Neural progenitor cell (in vitro differentiated cells): ENCODE results near the gene PANK4. TPM values are rescaled to one million over a fixed set of nuclear protein-coding genes. Genes with fewer than 3 reads are reported as not detected.
A peak's percentile ranks its signal among the peaks of the same experiment; 100 is the strongest.

Experiments
- DNase-seq: peaks from one replicate; pipeline ENCODE4 v3.0.0-alpha.2; 2016; ENCODE audit warnings: low spot score
- H2AFZ ChIP-seq: fragments of 200-600 bp; sonication (generic); replicated peaks from 2 replicates; pipeline ENCODE4 v1.6.1; 2016; ENCODE audit warnings: antibody characterized with exemption
- H3F3A ChIP-seq: fragments of 200-600 bp; sonication (generic); 2 replicates; pipeline ENCODE4 v1.6.1; 2016; ENCODE audit warnings: antibody characterized with exemption, low read depth
- H3K27ac ChIP-seq: fragments of 200-600 bp; sonication (generic); 2 replicates; pipeline ENCODE4 v1.5.1; 2016; ENCODE audit warnings: mild to moderate bottlenecking
- H3K27me3 ChIP-seq: fragments of 200-600 bp; sonication (generic); 2 replicates; pipeline ENCODE4 v1.6.1; 2016; ENCODE audit warnings: mild to moderate bottlenecking, moderate library complexity
- H3K36me3 ChIP-seq: fragments of 200-600 bp; sonication (generic); 2 replicates; pipeline ENCODE4 v1.5.1; 2016
- H3K4me1 ChIP-seq: fragments of 200-600 bp; sonication (generic); 2 replicates; pipeline ENCODE4 v1.6.1; 2016; ENCODE audit warnings: mixed run types
- H3K4me2 ChIP-seq: fragments of 200-600 bp; sonication (generic); 2 replicates; pipeline ENCODE4 v1.6.1; 2016
- H3K4me3 ChIP-seq: fragments of 200-600 bp; sonication (generic); 2 replicates; pipeline ENCODE4 v1.5.1; 2016
- H3K79me2 ChIP-seq: fragments of 200-600 bp; sonication (generic); 2 replicates; pipeline ENCODE4 v1.6.1; 2016; ENCODE audit warnings: low read depth
- H3K9ac ChIP-seq: fragments of 200-600 bp; sonication (generic); 2 replicates; pipeline ENCODE4 v1.6.1; 2016
- H3K9me3 ChIP-seq: fragments of 200-600 bp; sonication (generic); 2 replicates; pipeline ENCODE4 v1.5.1; 2016; ENCODE audit warnings: low read depth
- H4K20me1 ChIP-seq: fragments of 200-600 bp; sonication (generic); 2 replicates; pipeline ENCODE4 v1.6.1; 2016; ENCODE audit warnings: low read depth
- H3K27ac Mint-ChIP-seq: 3 replicates; pipeline ENCODE4 v1.8.0; 2021; ENCODE audit warnings: mixed read lengths
- H3K27me3 Mint-ChIP-seq: 2 replicates; pipeline ENCODE4 v1.8.0; 2022; ENCODE audit warnings: low read depth, mild to moderate bottlenecking, inconsistent platforms, moderate library complexity, mixed read lengths; ENCODE audit not compliant: insufficient read depth
- H3K36me3 Mint-ChIP-seq: 3 replicates; pipeline ENCODE4 v1.8.0; 2021; ENCODE audit warnings: mixed read lengths
- H3K4me1 Mint-ChIP-seq: 3 replicates; pipeline ENCODE4 v1.8.0; 2021; ENCODE audit warnings: mixed read lengths
- H3K4me3 Mint-ChIP-seq: 3 replicates; pipeline ENCODE4 v1.8.0; 2021; ENCODE audit warnings: mild to moderate bottlenecking, moderate library complexity, mixed read lengths
- H3K9me3 Mint-ChIP-seq: 3 replicates; pipeline ENCODE4 v1.8.0; 2020; ENCODE audit warnings: mixed read lengths
- EZH2 ChIP-seq: fragments of 200-600 bp; sonication (generic); IDR thresholded peaks from 2 replicates; pipeline ENCODE4 v1.6.1; 2017; ENCODE audit warnings: antibody characterized with exemption, mild to moderate bottlenecking, moderate library complexity
- EZH2phosphoT487 ChIP-seq: fragments of 200-600 bp; sonication (generic); IDR thresholded peaks from 2 replicates; pipeline ENCODE4 v1.6.1; 2017; ENCODE audit warnings: antibody characterized with exemption
- total RNA-seq: library from RNA; depleted of rRNA; stranded (reverse); fragments of >200 nt; gene quantifications from 2 replicates; pipeline ENCODE4 v1.2.3, GENCODE V29; 2015; ENCODE audit warnings: low replicate concordance
- TF ChIP-seq, protein P1 (sequence below): fragments of 200-600 bp; sonication (generic); IDR thresholded peaks from 2 replicates; pipeline ENCODE4 v1.5.1; 2017; ENCODE audit warnings: antibody characterized with exemption, mild to moderate bottlenecking

The PANK4 gene
- total RNA-seq, 1 donor from 2014 or later, result 30.6 TPM

DNA sequence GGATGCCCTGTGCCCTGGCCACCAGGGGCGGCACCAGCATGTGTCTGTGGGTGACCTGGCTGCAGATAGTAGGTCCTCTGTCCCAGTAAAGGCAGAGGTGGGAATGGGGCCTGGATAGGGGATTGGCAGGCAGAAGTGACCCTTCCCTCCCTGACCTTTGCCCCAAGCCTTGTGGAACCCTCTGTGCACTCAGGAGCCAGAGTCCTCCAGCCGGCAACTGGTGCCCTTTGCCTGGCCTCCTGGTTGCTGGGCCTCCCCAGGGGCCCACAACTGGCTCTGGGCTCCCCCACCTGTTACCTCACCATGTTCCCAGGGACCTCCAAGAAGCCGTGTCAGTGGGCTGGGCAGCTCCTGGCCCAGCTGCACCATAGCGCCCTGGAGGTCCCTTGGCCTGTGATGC lies 40.4 kb downstream of the PANK4 start:
- no peaks in the 10 kb centered on the region for H4K20me1 ChIP-seq
- no peak overlapping the region for H3K27ac ChIP-seq
- no peaks in the 10 kb centered on the region for H3K79me2 ChIP-seq
- Mint-ChIP-seq H3K27me3 (peaks cover 6% of the 10 kb centered on the region), H3K9me3 (peaks cover 18% of the 10 kb centered on the region), H3K4me1 (no peaks in the 10 kb centered on the region), H3K27ac (no peak overlapping the region), H3K36me3 (no peaks in the 10 kb centered on the region), H3K4me3 (no peak overlapping the region)
- no peaks in the 10 kb centered on the region for H3K9me3 ChIP-seq
- no peak overlapping the region for H2AFZ ChIP-seq
- no peak overlapping the region for H3K4me2 ChIP-seq
- H3K27me3 ChIP-seq, result no peaks in the 10 kb centered on the region
- DNase-seq, result no peak
- no peak overlapping the region for H3K9ac ChIP-seq
- no peaks in the 10 kb centered on the region for H3K36me3 ChIP-seq
- TF ChIP-seq, protein P1, sequence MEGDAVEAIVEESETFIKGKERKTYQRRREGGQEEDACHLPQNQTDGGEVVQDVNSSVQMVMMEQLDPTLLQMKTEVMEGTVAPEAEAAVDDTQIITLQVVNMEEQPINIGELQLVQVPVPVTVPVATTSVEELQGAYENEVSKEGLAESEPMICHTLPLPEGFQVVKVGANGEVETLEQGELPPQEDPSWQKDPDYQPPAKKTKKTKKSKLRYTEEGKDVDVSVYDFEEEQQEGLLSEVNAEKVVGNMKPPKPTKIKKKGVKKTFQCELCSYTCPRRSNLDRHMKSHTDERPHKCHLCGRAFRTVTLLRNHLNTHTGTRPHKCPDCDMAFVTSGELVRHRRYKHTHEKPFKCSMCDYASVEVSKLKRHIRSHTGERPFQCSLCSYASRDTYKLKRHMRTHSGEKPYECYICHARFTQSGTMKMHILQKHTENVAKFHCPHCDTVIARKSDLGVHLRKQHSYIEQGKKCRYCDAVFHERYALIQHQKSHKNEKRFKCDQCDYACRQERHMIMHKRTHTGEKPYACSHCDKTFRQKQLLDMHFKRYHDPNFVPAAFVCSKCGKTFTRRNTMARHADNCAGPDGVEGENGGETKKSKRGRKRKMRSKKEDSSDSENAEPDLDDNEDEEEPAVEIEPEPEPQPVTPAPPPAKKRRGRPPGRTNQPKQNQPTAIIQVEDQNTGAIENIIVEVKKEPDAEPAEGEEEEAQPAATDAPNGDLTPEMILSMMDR, result no peak
- TF ChIP-seq EZH2 (no peak), EZH2phosphoT487 (no peak)
- no peak overlapping the region for H3K4me3 ChIP-seq
- H3K4me1 ChIP-seq, result no peaks in the 10 kb centered on the region
- no peaks in the 10 kb centered on the region for H3F3A ChIP-seq

DNA sequence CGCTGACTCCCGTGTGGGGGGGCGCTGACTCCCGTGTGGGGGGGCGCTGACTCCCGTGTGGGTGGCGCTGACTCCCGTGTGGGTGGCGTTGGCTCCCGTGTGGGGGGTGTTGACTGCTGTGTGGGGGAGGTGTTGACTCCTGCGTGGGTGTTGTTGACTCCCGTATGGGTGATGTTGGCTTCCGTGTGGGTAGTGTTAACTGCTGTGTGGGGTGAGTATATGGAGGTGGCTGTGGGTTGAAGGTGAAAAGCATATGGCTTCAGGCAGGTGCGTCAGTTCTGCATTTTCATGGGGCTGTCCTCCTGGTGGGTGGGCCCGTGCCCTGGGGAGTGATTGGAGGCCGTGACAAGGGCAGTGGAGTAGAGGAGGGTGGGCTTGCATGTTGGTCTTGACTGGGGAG lies 42.4 kb downstream of the PANK4 start:
- no peaks in the 10 kb centered on the region for H3K27me3 ChIP-seq
- Mint-ChIP-seq H3K27me3 (peaks cover 6% of the 10 kb centered on the region), H3K36me3 (no peaks in the 10 kb centered on the region), H3K4me1 (no peaks in the 10 kb centered on the region), H3K9me3 (peaks cover 16% of the 10 kb centered on the region), H3K4me3 (no peak overlapping the region), H3K27ac (peak overlapping the region; percentile 46)
- H2AFZ ChIP-seq, result no peak overlapping the region
- H3K4me3 ChIP-seq, result no peak overlapping the region
- no peaks in the 10 kb centered on the region for H3F3A ChIP-seq
- no peak overlapping the region for H3K27ac ChIP-seq
- H3K79me2 ChIP-seq, result no peaks in the 10 kb centered on the region
- H3K4me2 ChIP-seq, result no peak overlapping the region
- TF ChIP-seq EZH2phosphoT487 (no peak), EZH2 (no peak)
- TF ChIP-seq, protein P1, result no peak
- no peaks in the 10 kb centered on the region for H3K4me1 ChIP-seq
- no peaks in the 10 kb centered on the region for H3K36me3 ChIP-seq
- no peaks in the 10 kb centered on the region for H3K9me3 ChIP-seq
- no peak overlapping the region for H3K9ac ChIP-seq
- H4K20me1 ChIP-seq, result no peaks in the 10 kb centered on the region
- DNase-seq, result no peak

DNA sequence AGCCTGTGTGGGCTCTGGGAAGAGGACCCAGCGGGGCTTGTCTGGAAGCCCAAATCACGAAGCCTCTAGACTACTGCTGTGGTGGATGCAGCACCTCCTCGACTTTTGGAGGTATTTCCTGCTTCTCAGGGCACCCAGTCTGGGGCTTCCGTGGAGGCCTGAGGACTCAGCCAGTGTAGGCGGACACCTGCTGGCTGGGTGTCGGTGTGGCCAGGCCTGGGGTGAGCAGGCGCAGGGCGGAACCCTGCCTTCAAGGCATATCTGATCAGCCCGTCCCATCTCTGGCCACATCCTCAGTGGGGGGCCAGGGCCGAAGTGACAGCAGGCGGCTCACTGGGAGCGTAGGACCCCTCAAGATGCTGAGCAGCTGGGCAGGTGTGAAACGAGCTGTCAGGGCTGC lies 43.4 kb downstream of the PANK4 start:
- TF ChIP-seq EZH2phosphoT487, result no peak
- TF ChIP-seq, protein P1, result no peak
- no peak for TF ChIP-seq EZH2
- Histone ChIP-seq H3K4me1 (peaks cover 2% of the 10 kb centered on the region), H3K4me3 (no peak overlapping the region), H3K9ac (no peak overlapping the region), H4K20me1 (no peaks in the 10 kb centered on the region), H3K36me3 (no peaks in the 10 kb centered on the region), H3K27ac (no peak overlapping the region), H3K79me2 (no peaks in the 10 kb centered on the region), H2AFZ (no peak overlapping the region), H3K27me3 (no peaks in the 10 kb centered on the region), H3K4me2 (no peak overlapping the region), H3F3A (no peaks in the 10 kb centered on the region), H3K9me3 (no peaks in the 10 kb centered on the region)
- no peaks in the 10 kb centered on the region for H3K4me1 Mint-ChIP-seq
- H3K36me3 Mint-ChIP-seq, result no peaks in the 10 kb centered on the region
- peaks cover 9% of the 10 kb centered on the region for H3K9me3 Mint-ChIP-seq
- DNase-seq, result no peak
- H3K4me3 Mint-ChIP-seq, result no peak overlapping the region
- H3K27me3 Mint-ChIP-seq, result peaks cover 6% of the 10 kb centered on the region
- no peak overlapping the region for H3K27ac Mint-ChIP-seq

DNA sequence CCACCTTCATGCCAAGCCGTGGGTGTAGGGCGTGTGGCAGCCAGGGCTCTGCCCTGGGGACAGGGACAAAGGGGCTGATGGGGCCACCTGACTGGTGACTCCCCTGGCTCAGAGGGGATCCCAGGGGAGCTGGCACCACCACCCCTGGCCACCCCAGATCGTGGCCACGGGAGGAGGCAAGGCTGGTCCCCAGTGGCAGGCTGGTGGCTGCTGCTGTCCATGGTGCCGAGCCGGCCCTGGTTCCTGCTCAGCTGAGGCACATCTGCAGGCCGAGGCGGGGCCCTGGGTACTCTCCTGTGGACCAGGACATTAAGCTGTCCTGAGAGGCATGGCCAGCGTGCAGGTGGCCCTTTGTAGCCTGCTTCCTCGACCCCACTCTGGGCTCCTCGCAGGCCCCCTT lies 43.8 kb downstream of the PANK4 start:
- H3K36me3 ChIP-seq, result no peaks in the 10 kb centered on the region
- DNase-seq, result peak; percentile 57
- no peak for TF ChIP-seq EZH2
- TF ChIP-seq, protein P1, result no peak
- TF ChIP-seq EZH2phosphoT487, result no peak

More for the DNA sequence above, 43.8 kb downstream of the PANK4 start:
- peaks cover 7% of the 10 kb centered on the region for H3K4me1 ChIP-seq
- Mint-ChIP-seq H3K27me3 (peaks cover 3% of the 10 kb centered on the region), H3K27ac (no peak overlapping the region), H3K4me1 (no peaks in the 10 kb centered on the region), H3K36me3 (no peaks in the 10 kb centered on the region), H3K9me3 (peaks cover 7% of the 10 kb centered on the region), H3K4me3 (no peak overlapping the region)
- H4K20me1 ChIP-seq, result no peaks in the 10 kb centered on the region
- no peaks in the 10 kb centered on the region for H3K79me2 ChIP-seq
- H3K4me2 ChIP-seq, result no peak overlapping the region
- no peaks in the 10 kb centered on the region for H3K27me3 ChIP-seq
- no peak overlapping the region for H3K9ac ChIP-seq
- H3K4me3 ChIP-seq, result no peak overlapping the region
- H2AFZ ChIP-seq, result no peak overlapping the region
- no peaks in the 10 kb centered on the region for H3K9me3 ChIP-seq
- H3K27ac ChIP-seq, result no peak overlapping the region
- no peaks in the 10 kb centered on the region for H3F3A ChIP-seq
